BJ (cell line): ENCODE data around the gene HIVEP3. TPM values are rescaled to one million over a fixed set of nuclear protein-coding genes. Genes with fewer than 3 reads are reported as not detected.

Experiments
- CTCF ChIA-PET: fragments of 350-600 bp; formaldehyde crosslinking; extraction: SDS; loops from one replicate; lab custom pipeline; 2021; ENCODE audit warnings: antibody characterized with exemption, inconsistent platforms; lab: Yijun Ruan, JAX
- POLR2A ChIA-PET: fragments of 300-600 bp; sonication (Branson Sonifier 250); formaldehyde crosslinking; extraction: SDS; loops from one replicate; lab custom pipeline; 2021; ENCODE audit warnings: antibody characterized with exemption; lab: Charles Lee
- DNase-seq: peaks from one replicate; pipeline ENCODE4 v3.0.0-alpha.2; 2011; ENCODE audit warnings: low read depth
- H3K27me3 ChIP-seq: 2 replicates; pipeline ENCODE4 v1.6.0; 2011; ENCODE audit warnings: low read length; ENCODE audit not compliant: control insufficient read depth, insufficient read depth
- H3K36me3 ChIP-seq: 2 replicates; pipeline ENCODE4 v1.5.1; 2011; ENCODE audit warnings: low read length; ENCODE audit not compliant: control insufficient read depth, insufficient read depth
- H3K4me3 ChIP-seq: 2 replicates; pipeline ENCODE4 v1.5.1; 2011; ENCODE audit warnings: low read depth, mild to moderate bottlenecking, control low read depth, low read length
- polyA plus RNA-seq: library from polyadenylated mRNA; depleted of rRNA; stranded (reverse); fragments of >200 nt; gene quantifications from 2 replicates; pipeline ENCODE4 v1.2.3, GENCODE V29; 2011
- TF ChIP-seq, protein P1 (sequence below): IDR thresholded peaks from 2 replicates; pipeline ENCODE4 v1.5.1; 2011; ENCODE audit warnings: low read depth, mild to moderate bottlenecking, control low read depth, inconsistent platforms, low read length, moderate library complexity; ENCODE audit not compliant: insufficient read depth

The HIVEP3 gene
- polyA plus RNA-seq, 1 experiment, result 4.0 TPM

DNA sequence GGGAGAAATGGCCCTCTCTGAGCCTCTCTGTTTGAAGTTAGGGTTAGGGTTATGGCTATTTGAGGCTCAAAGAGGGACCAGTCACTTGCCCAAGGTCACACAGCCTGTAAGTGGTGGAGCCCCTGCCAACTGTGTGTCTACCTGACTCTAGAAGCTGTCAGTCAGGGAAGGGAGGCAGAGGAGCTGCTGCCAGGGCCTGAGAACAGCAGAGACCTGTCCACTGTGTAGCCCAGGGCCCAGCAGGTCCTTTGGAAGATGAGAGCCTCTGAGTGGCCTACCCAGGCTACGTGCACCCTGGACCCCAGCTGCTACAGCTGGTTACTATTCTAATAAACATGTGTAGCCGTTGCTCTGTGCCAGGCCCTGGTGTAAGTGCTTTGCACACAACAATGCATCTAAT, 419.1 kb downstream of the HIVEP3 start:
- ChIA-PET CTCF (interaction anchor here (0.6 to 2.8 kb wide), 4 partner anchors 14 to 35 kb away, joined by 3 to 13 read pairs (median 4); no protein-coding TSS in a partner anchor), POLR2A (no interaction called here)
- TF ChIP-seq, protein P1, sequence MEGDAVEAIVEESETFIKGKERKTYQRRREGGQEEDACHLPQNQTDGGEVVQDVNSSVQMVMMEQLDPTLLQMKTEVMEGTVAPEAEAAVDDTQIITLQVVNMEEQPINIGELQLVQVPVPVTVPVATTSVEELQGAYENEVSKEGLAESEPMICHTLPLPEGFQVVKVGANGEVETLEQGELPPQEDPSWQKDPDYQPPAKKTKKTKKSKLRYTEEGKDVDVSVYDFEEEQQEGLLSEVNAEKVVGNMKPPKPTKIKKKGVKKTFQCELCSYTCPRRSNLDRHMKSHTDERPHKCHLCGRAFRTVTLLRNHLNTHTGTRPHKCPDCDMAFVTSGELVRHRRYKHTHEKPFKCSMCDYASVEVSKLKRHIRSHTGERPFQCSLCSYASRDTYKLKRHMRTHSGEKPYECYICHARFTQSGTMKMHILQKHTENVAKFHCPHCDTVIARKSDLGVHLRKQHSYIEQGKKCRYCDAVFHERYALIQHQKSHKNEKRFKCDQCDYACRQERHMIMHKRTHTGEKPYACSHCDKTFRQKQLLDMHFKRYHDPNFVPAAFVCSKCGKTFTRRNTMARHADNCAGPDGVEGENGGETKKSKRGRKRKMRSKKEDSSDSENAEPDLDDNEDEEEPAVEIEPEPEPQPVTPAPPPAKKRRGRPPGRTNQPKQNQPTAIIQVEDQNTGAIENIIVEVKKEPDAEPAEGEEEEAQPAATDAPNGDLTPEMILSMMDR, result no peak
- DNase-seq, result no peak
- no peak overlapping the region for H3K4me3 ChIP-seq
- H3K36me3 ChIP-seq, result no peaks in the 10 kb centered on the region
- no peaks in the 10 kb centered on the region for H3K27me3 ChIP-seq

DNA sequence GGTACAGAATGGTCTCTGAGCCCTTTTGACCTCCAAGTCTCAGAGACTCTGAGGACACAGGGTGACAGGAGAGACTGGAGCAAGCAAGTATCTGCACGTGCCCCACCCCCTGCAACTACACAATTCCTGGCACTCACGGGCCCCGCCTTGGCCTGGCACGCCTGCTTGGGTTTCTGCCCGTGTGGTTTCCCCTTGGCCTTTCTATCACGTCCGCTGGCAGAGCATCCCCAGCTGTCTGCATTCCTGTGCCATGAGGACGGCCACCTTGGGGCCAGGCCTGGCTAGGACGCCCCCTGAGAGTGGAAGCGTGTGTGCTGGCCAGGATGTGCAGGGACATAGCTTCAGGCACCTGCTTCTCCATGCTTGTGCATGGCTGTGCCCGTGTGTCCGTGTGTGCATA, 419.9 kb downstream of the HIVEP3 start:
- CTCF ChIA-PET, result interaction anchor here (1.2 to 2.8 kb wide), 3 partner anchors 15 to 34 kb away, joined by 3 to 13 read pairs (median 5); no protein-coding TSS in a partner anchor
- Histone ChIP-seq H3K4me3 (no peak overlapping the region), H3K27me3 (no peaks in the 10 kb centered on the region), H3K36me3 (no peaks in the 10 kb centered on the region)
- TF ChIP-seq, protein P1, result no peak
- no peak for DNase-seq
- POLR2A ChIA-PET, result no interaction called here

DNA sequence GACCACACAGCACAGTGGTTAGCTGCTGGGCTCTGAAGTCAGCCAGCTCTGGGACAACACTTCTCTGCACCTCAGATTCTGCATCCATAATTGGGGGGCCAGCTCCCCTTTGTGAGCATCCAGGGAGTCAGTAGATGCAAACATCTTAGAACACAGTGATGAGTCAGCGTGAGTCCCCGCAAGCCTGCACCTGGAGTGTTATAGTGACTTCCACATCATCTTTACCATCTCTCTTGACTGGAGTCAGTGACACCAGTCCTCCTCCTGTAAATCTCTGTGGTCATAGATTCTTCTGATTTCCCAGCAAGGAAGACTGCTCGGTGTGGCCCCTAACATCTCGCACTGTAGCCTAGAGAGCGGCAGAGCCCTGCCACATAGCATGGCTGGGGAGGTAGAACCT, 420.3 kb downstream of the HIVEP3 start:
- H3K27me3 ChIP-seq, result no peaks in the 10 kb centered on the region
- ChIA-PET CTCF (interaction anchor here (2.8 kb wide), 1 partner anchor 18 kb away, joined by 13 read pairs; no protein-coding TSS in a partner anchor), POLR2A (no interaction called here)
- no peaks in the 10 kb centered on the region for H3K36me3 ChIP-seq
- H3K4me3 ChIP-seq, result no peak overlapping the region
- no peak for DNase-seq
- TF ChIP-seq, protein P1, result no peak

DNA sequence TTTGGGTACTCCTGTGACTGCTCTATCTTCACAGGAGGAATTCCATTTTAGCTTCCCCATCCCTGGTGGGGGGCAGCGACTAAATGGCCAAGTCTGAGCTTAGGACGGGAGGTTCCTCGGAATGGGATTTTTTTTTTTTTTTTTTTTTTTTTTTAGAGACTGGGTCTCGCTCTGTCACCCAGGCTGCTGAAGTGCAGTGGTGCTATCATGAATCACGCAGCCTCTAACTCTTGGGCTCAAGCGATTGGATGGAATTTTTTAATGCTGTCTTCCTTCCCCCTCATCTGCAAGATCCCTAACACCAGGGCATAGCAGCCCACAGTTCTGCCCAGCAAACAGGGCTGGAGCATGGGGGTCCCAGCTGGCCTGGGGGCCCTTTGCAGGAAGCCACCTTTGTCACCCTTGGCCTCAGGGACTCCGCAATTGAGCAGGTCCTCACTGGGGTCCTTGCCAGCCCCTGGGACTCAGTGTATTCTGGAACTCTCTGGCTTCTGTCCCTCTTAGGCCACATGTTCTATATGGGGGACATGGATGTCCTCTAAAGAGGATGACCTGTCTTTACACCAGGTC, 421.2 kb downstream of the HIVEP3 start:
- no peak for DNase-seq
- H3K27me3 ChIP-seq, result no peaks in the 10 kb centered on the region
- TF ChIP-seq, protein P1, result no peak
- H3K4me3 ChIP-seq, result no peak overlapping the region
- ChIA-PET CTCF (interaction anchor here (1.2 to 2.8 kb wide), 3 partner anchors 17 to 639 kb away, joined by 3 to 13 read pairs (median 5); no protein-coding TSS in a partner anchor), POLR2A (no interaction called here)
- no peaks in the 10 kb centered on the region for H3K36me3 ChIP-seq

DNA sequence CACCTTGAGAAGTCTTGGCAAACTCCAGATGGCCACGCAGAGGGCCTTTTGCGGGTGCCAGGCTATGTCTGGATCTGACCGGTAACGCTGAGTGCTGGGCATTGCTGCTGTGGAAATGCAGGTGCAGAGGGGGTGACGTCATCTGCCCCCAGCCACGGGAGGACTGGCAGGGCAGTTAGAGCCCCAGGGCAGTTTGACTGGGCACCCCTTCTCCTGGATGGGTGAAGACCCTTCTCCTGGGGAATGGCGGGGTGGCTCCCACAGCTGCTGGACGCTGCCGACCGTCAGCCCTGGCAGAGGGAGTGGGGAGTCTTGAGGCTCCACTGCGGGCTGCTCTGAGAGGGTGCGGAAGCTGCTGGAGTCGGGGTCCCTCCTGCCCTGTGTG, 421.7 kb downstream of the HIVEP3 start:
- no peaks in the 10 kb centered on the region for H3K27me3 ChIP-seq
- no peak for DNase-seq
- TF ChIP-seq, protein P1, result no peak
- H3K36me3 ChIP-seq, result no peaks in the 10 kb centered on the region
- CTCF ChIA-PET, result interaction anchor here (1.2 kb wide), 2 partner anchors 17 to 639 kb away, joined by 3 to 5 read pairs; no protein-coding TSS in a partner anchor
- POLR2A ChIA-PET, result no interaction called here
- H3K4me3 ChIP-seq, result no peak overlapping the region
